GM12878 (cell line): ENCODE measurements around the gene CLEC16A. TPM values are rescaled to one million over a fixed set of nuclear protein-coding genes. Genes with fewer than 3 reads are reported as not detected.
A peak's percentile ranks its signal among the peaks of the same experiment; 100 is the strongest.

Experiments used
- BACH1 ChIP-seq: fragments of 450-650 bp; IDR thresholded peaks from 2 replicates; pipeline ENCODE4 v1.6.1; 2017; ENCODE audit warnings: mild to moderate bottlenecking, borderline replicate concordance
- EP300 ChIP-seq, 2 experiments: fragments of 150-350 bp in 1 of 2; IDR thresholded peaks; 2 replicates each; pipeline ENCODE4 v1.6.1; 2011 to 2012; ENCODE audit warnings: low read depth in 2 of 2, low read length in 2 of 2, borderline replicate concordance in 1 of 2, improper control_type of control experiment in 1 of 2, inconsistent platforms in 1 of 2; ENCODE audit not compliant: control insufficient read depth in 1 of 2
- HDAC2 ChIP-seq: fragments of 200-600 bp; sonication (generic); IDR thresholded peaks from 2 replicates; pipeline ENCODE4 v1.6.1; 2017
- MEF2B ChIP-seq: fragments of 450-650 bp; IDR thresholded peaks from 2 replicates; pipeline ENCODE4 v1.6.1; 2018; ENCODE audit warnings: mild to moderate bottlenecking, moderate library complexity; ENCODE audit not compliant: partially characterized antibody, poor library complexity, severe bottlenecking
- RUNX3 ChIP-seq: IDR thresholded peaks from 2 replicates; pipeline ENCODE4 v1.6.1; 2012; ENCODE audit warnings: low read length, inconsistent platforms
- SMAD1 ChIP-seq: fragments of 450-650 bp; IDR thresholded peaks from 2 replicates; pipeline ENCODE4 v1.6.1; 2018; ENCODE audit warnings: mild to moderate bottlenecking, low read depth; ENCODE audit not compliant: partially characterized antibody
- SMARCA5 ChIP-seq: fragments of 450-650 bp; IDR thresholded peaks from 2 replicates; pipeline ENCODE4 v1.6.1; 2017; ENCODE audit warnings: mild to moderate bottlenecking
- YBX1 ChIP-seq: fragments of 450-650 bp; IDR thresholded peaks from 2 replicates; pipeline ENCODE4 v1.6.1; 2016; ENCODE audit warnings: antibody characterized with exemption
- polyA plus RNA-seq, 11 experiments: library from polyadenylated mRNA; depleted of rRNA in 4 of 11; unstranded in 6 of 11; stranded (reverse) in 5 of 11; fragments of >200 nt; fragmentation: Nextera tagmentation in 4 of 11; fragmentation: Illumina TruSeq in 1 of 11; extraction: Ambion mirVana in 4 of 11; extraction: Trizol in 1 of 11; gene quantifications; 1 replicate in 1 of 11; 2 replicates in 10 of 11; pipeline versions ENCODE4 v1.2.1 to v1.2.3, GENCODE V29; 2011 to 2016; ENCODE audit warnings: inconsistent platforms in 2 of 11, missing spikeins in 2 of 11, low read depth in 1 of 11
- total RNA-seq, 4 experiments: library from RNA; depleted of rRNA in 3 of 4; stranded (reverse); fragments of >200 nt in 3 of 4; fragmentation: Illumina TruSeq in 1 of 4; extraction: Trizol in 1 of 4; gene quantifications; 2 replicates each; pipeline versions ENCODE4 v1.2.1 to v1.2.3, GENCODE V29; 2013 to 2021
- TF ChIP-seq, protein P1 (sequence below): fragments of 450-650 bp; IDR thresholded peaks from 2 replicates; pipeline ENCODE4 v1.6.1; 2017; ENCODE audit warnings: mild to moderate bottlenecking, moderate library complexity
- TF ChIP-seq, protein P2 (sequence below): fragments of 450-650 bp; IDR thresholded peaks from 2 replicates; pipeline ENCODE4 v1.6.1; 2017; ENCODE audit warnings: low read depth, mild to moderate bottlenecking, moderate library complexity

Gene CLEC16A
- total and polyA plus RNA-seq, 10 of the 15 experiments (the other 5 are each of a cell fraction or from before 2014, with no cell fraction given) = 1.5 to 28.8 (median 19.2) TPM

DNA sequence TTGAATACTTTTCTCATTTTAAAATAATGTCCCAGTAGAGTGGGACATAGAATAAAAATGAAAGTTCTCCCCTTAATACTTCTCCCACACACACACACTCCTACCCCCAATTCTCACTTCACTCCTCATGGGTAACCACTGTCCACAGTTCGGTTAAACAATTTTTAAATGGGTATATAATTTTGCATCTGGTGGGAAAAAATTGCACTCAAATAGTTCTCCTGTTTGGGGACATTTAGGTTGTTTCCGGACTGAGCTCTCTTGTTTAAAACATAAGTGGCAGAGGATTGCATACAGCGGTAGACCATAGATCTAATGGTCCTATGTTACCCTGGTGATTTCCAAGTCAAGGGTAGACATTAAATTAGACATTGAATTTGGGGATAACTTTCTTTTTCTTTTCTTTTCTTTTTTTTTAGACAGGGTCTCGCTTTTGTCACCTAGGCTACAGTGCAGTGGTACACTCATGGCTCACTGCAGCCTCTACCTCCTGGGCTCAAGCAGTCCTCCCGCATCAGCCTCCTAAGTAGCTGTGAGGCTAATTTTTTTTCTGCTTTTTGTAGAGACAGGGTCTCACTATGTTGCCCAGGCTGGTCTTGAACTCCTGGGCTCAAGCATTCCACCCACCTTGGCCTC is 173.3 kb downstream of the CLEC16A start (continued):
- TF ChIP-seq, protein P1, sequence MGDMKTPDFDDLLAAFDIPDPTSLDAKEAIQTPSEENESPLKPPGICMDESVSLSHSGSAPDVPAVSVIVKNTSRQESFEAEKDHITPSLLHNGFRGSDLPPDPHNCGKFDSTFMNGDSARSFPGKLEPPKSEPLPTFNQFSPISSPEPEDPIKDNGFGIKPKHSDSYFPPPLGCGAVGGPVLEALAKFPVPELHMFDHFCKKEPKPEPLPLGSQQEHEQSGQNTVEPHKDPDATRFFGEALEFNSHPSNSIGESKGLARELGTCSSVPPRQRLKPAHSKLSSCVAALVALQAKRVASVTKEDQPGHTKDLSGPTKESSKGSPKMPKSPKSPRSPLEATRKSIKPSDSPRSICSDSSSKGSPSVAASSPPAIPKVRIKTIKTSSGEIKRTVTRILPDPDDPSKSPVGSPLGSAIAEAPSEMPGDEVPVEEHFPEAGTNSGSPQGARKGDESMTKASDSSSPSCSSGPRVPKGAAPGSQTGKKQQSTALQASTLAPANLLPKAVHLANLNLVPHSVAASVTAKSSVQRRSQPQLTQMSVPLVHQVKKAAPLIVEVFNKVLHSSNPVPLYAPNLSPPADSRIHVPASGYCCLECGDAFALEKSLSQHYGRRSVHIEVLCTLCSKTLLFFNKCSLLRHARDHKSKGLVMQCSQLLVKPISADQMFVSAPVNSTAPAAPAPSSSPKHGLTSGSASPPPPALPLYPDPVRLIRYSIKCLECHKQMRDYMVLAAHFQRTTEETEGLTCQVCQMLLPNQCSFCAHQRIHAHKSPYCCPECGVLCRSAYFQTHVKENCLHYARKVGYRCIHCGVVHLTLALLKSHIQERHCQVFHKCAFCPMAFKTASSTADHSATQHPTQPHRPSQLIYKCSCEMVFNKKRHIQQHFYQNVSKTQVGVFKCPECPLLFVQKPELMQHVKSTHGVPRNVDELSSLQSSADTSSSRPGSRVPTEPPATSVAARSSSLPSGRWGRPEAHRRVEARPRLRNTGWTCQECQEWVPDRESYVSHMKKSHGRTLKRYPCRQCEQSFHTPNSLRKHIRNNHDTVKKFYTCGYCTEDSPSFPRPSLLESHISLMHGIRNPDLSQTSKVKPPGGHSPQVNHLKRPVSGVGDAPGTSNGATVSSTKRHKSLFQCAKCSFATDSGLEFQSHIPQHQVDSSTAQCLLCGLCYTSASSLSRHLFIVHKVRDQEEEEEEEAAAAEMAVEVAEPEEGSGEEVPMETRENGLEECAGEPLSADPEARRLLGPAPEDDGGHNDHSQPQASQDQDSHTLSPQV = no peak; the same call in 1 of the 2 replicates
- TF ChIP-seq SMAD1 = peak; percentile 51
- TF ChIP-seq, protein P2, sequence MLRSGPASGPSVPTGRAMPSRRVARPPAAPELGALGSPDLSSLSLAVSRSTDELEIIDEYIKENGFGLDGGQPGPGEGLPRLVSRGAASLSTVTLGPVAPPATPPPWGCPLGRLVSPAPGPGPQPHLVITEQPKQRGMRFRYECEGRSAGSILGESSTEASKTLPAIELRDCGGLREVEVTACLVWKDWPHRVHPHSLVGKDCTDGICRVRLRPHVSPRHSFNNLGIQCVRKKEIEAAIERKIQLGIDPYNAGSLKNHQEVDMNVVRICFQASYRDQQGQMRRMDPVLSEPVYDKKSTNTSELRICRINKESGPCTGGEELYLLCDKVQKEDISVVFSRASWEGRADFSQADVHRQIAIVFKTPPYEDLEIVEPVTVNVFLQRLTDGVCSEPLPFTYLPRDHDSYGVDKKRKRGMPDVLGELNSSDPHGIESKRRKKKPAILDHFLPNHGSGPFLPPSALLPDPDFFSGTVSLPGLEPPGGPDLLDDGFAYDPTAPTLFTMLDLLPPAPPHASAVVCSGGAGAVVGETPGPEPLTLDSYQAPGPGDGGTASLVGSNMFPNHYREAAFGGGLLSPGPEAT = peak; percentile 82; the same call in 1 of the 2 replicates
- TF ChIP-seq SMARCA5 = 0 out of 2 replicates have a peak, but pooled peaks have one; percentile 37
- peak; percentile 70 for TF ChIP-seq RUNX3
- TF ChIP-seq MEF2B = peak; percentile 65
- TF ChIP-seq BACH1 = no peak
- no peak for TF ChIP-seq YBX1
- TF ChIP-seq HDAC2 = no peak
- TF ChIP-seq EP300 (IDR thresholded peaks at IDR 0.05; ENCODE audit: borderline replicate concordance in 1 of 2, control insufficient read depth in 1 of 2, low read depth in 2 of 2, low read length in 2 of 2) = peak in 1 of 2 experiments; percentile 74; a peak in 2 of 4 replicates
